ENCODE data around the gene NINJ1. TPM values are rescaled to one million over a fixed set of nuclear protein-coding genes. Genes with fewer than 3 reads are reported as not detected.

The NINJ1 gene
- total and polyA plus RNA-seq, 2 of the 8 experiments (the other 6 are each of a cell fraction or from before 2014, with no cell fraction given) = 28.2 to 65.6 TPM

- H4K91ac ChIP-seq (replicated peaks; ENCODE audit: insufficient read length, low read length) = no peak overlapping the region
- H3K27me3 ChIP-seq (replicated peaks in 1 of 4; ENCODE audit: control insufficient read depth in 3 of 4, extremely low read depth in 1 of 4, insufficient read depth in 3 of 4, low read length in 3 of 4) = no peaks in the 10 kb centered on the region
- no peak overlapping the region for H3K27ac ChIP-seq (ENCODE audit: low read depth, low read length)
- H3K23me2 ChIP-seq (ENCODE audit: low read depth, low read length) = peaks cover 3% of the 10 kb centered on the region; the same call in 1 of the 2 replicates
- H3K18ac ChIP-seq (ENCODE audit: extremely low read depth, low read length) = no peak overlapping the region; the same call in 1 of the 2 replicates
- no peaks in the 10 kb centered on the region for H3K79me1 ChIP-seq (ENCODE audit: low read depth, low read length)
- H3K36me3 ChIP-seq (ENCODE audit: control insufficient read depth in 2 of 4, insufficient read depth in 4 of 4, low read length in 3 of 4) = no peaks in the 10 kb centered on the region; a peak in 2 of 8 replicates
- no peak overlapping the region for H4K8ac ChIP-seq (ENCODE audit: extremely low read depth, insufficient read depth, low read length)
- H3K9me3 ChIP-seq (ENCODE audit: insufficient read depth in 2 of 2, low read depth in 1 of 2, low read length in 1 of 2) = no peaks in the 10 kb centered on the region
- DNase-seq (ENCODE audit: low read depth in 1 of 2, low spot score in 2 of 2) = no peak
- ChIA-PET POLR2A (ENCODE audit: partially characterized antibody) (interaction anchor here (0.7 kb wide), 1 partner anchor 27 kb away, joined by 3 read pairs; no protein-coding TSS in a partner anchor), CTCF (ENCODE audit: partially characterized antibody) (interaction anchor here (0.8 to 2.2 kb wide), 4 partner anchors 8 to 36 kb away, joined by 4 to 6 read pairs (median 6); no protein-coding TSS in a partner anchor)
- peak overlapping the region; percentile 19; the same call in 1 of the 2 replicates for H2BK12ac ChIP-seq (ENCODE audit: low read depth, low read length)
- 85% methylated on average over 5 of the region's 5 CpGs; no CpG with 5 or more reads in 1 of the 2 experiments for WGBS, 2 experiments (ENCODE audit: extremely low coverage in 1 of 2, insufficient coverage in 1 of 2, insufficient read length in 1 of 2, insufficient replicate concordance in 2 of 2, low coverage in 1 of 2, low lambda C conversion rate in 2 of 2, missing lambda C conversion rate in 1 of 2)
- no peak overlapping the region for H4K5ac ChIP-seq (ENCODE audit: insufficient read length, low read depth, low read length)
- no peak overlapping the region for H2BK20ac ChIP-seq (ENCODE audit: low read length)
- peaks cover 0 to 8% of the 10 kb centered on the region in 2 experiments for H4K20me1 ChIP-seq (replicated peaks in 1 of 2; ENCODE audit: control insufficient read depth in 1 of 2, insufficient read depth in 2 of 2, low read length in 2 of 2)
- H3K9ac ChIP-seq (replicated peaks in 1 of 4; ENCODE audit: extremely low read depth in 1 of 4, low read depth in 3 of 4, low read length in 3 of 4) = no peak overlapping the region; a peak in 1 of 7 replicates
- H2BK120ac ChIP-seq (replicated peaks; ENCODE audit: low read depth, low read length) = no peak overlapping the region
- TF ChIP-seq EZH2 (IDR thresholded peaks at IDR 0.05; ENCODE audit: low read depth, low read length, severe bottlenecking) = no peak
- TF ChIP-seq E2F6 (IDR thresholded peaks at IDR 0.05) = no peak
- no peak for TF ChIP-seq POU5F1 (IDR thresholded peaks at IDR 0.05; ENCODE audit: low read depth, low read length)
- TF ChIP-seq YY1 (IDR thresholded peaks at IDR 0.05; ENCODE audit: low read depth, low read length) = no peak
- no peak for TF ChIP-seq NRF1 (IDR thresholded peaks at IDR 0.05; ENCODE audit: low read depth, low read length)
- no peak for TF ChIP-seq POLR2A (IDR thresholded peaks at IDR 0.05; ENCODE audit: control extremely low read depth in 1 of 2, low read depth in 2 of 2, low read length in 2 of 2)
- TF ChIP-seq SIX5 (IDR thresholded peaks at IDR 0.05; ENCODE audit: low read depth, low read length) = no peak
- TF ChIP-seq SRF (IDR thresholded peaks at IDR 0.05; ENCODE audit: low read depth, low read length) = no peak
- TF ChIP-seq BCL11A (IDR thresholded peaks at IDR 0.05; ENCODE audit: low read depth in 2 of 2, low read length in 2 of 2) = no peak
- no peak for TF ChIP-seq CTBP2 (IDR thresholded peaks at IDR 0.05; ENCODE audit: borderline replicate concordance, insufficient read depth, insufficient read length, low read length)
- TF ChIP-seq POLR2AphosphoS5 (IDR thresholded peaks at IDR 0.05; ENCODE audit: low read depth, low read length) = no peak
- H2BK5ac ChIP-seq (ENCODE audit: low read depth, low read length) = 0 out of 2 replicates have a peak overlapping the region, but pooled peaks have one; percentile 75
- no peaks in the 10 kb centered on the region for H3K79me2 ChIP-seq (ENCODE audit: control insufficient read depth in 1 of 2, insufficient read depth in 2 of 2, low read length in 2 of 2)
- no peak overlapping the region for H3K4ac ChIP-seq (replicated peaks; ENCODE audit: insufficient read length, low read depth, low read length)
- H3K4me3 ChIP-seq (ENCODE audit: extremely low read depth in 1 of 4, insufficient read depth in 2 of 4, low read depth in 3 of 4, low read length in 4 of 4) = no peak overlapping the region
- H3K14ac ChIP-seq (ENCODE audit: insufficient read length) = no peak overlapping the region
- H3K56ac ChIP-seq (replicated peaks; ENCODE audit: insufficient read length, low read depth, low read length) = no peak overlapping the region
- H3K4me2 ChIP-seq (ENCODE audit: insufficient read depth in 1 of 2, low read depth in 2 of 2, low read length in 2 of 2) = no peak overlapping the region
- no peak overlapping the region for H2AFZ ChIP-seq (ENCODE audit: low read length)
- no peak overlapping the region for H2AK5ac ChIP-seq (ENCODE audit: low read depth, low read length)
- no peak for FAIRE-seq
- peaks cover 0 to 17% (median 10%) of the 10 kb centered on the region in 4 experiments; a peak in 6 of 7 replicates for H3K4me1 ChIP-seq (replicated peaks in 1 of 4; ENCODE audit: control insufficient read depth in 3 of 4, insufficient read depth in 4 of 4, low read length in 3 of 4)
- H2BK15ac ChIP-seq (ENCODE audit: low read length) = no peak overlapping the region
- no peak overlapping the region for H3K23ac ChIP-seq (ENCODE audit: insufficient read length)
Measured at GRCh38 chr9:93114984-93115335, 19.1 kb downstream of the NINJ1 start.

Measured in H1 (cell line).